BLaER1 treated with 17β-estradiol and CSF1 and Interleukin-3, amounts not matched to agents 10 nM and 100 nM (cell line): ENCODE data around the gene NLN.
"Not testable (repeated sequence)": the region's sequence is repeated elsewhere in the genome, so short reads cannot be mapped to it uniquely, and the experiment has no call there.

Source experiments
- H3K27ac ChIP-seq, 11 experiments: shearing (Covaris generic); formaldehyde crosslinking; 2 replicates each; pipeline ENCODE4 v1.8.1; 2022
- H3K27me3 ChIP-seq, 11 experiments: shearing (Covaris generic); formaldehyde crosslinking; 2 replicates each; pipeline ENCODE4 v1.8.1; 2022
- H3K36me3 ChIP-seq, 11 experiments: shearing (Covaris generic); formaldehyde crosslinking; 2 replicates each; pipeline ENCODE4 v1.8.1; 2022
- H3K4me1 ChIP-seq, 10 experiments: shearing (Covaris generic); formaldehyde crosslinking; 2 replicates each; pipeline ENCODE4 v1.8.1; 2022
- H3K4me2 ChIP-seq, 11 experiments: shearing (Covaris generic); formaldehyde crosslinking; 2 replicates each; pipeline ENCODE4 v1.8.1; 2022
- H3K4me3 ChIP-seq, 10 experiments: shearing (Covaris generic); formaldehyde crosslinking; 2 replicates each; pipeline ENCODE4 v1.8.1; 2022
- H3K9ac ChIP-seq, 11 experiments: shearing (Covaris generic); formaldehyde crosslinking; 2 replicates each; pipeline ENCODE4 v1.8.1; 2022
- H3K9me3 ChIP-seq, 11 experiments: shearing (Covaris generic); formaldehyde crosslinking; replicated peaks in 1 of 11; 2 replicates each; pipeline ENCODE4 v1.8.1; 2022
- H4K20me1 ChIP-seq, 11 experiments: shearing (Covaris generic); formaldehyde crosslinking; 2 replicates each; pipeline ENCODE4 v1.8.1; 2022
- Cebpa-rat ChIP-seq, 11 experiments: shearing (Covaris generic); IDR thresholded peaks; 2 replicates each; pipeline ENCODE4 v1.8.1; 2022

Gene NLN

GRCh38 chr5:65722575-65723403, 784 bp downstream of the NLN start:
- peak overlapping the region; percentile 75 to 97 (median 91) for H3K27ac ChIP-seq
- no peaks in the 10 kb centered on the region for H3K27me3 ChIP-seq
- H3K9me3 ChIP-seq: peaks cover 0 to 12% (median 0%) of the 10 kb centered on the region in 11 experiments; a peak in 3 of 22 replicates
- peaks cover 16 to 44% (median 27%) of the 10 kb centered on the region in 11 experiments for H3K36me3 ChIP-seq
- peaks cover 34 to 62% (median 49%) of the 10 kb centered on the region in 10 experiments for H3K4me1 ChIP-seq
- H3K9ac ChIP-seq: peak overlapping the region; percentile 88 to 97 (median 93)
- peak overlapping the region; percentile 83 to 99 (median 98) for H3K4me3 ChIP-seq
- peak overlapping the region; percentile 76 to 99 (median 91) for H3K4me2 ChIP-seq
- peaks cover 2 to 36% (median 16%) of the 10 kb centered on the region in 11 experiments; a peak in 17 of 22 replicates for H4K20me1 ChIP-seq
- no peak for TF ChIP-seq Cebpa-rat (IDR thresholded peaks at IDR 0.05)

DNA sequence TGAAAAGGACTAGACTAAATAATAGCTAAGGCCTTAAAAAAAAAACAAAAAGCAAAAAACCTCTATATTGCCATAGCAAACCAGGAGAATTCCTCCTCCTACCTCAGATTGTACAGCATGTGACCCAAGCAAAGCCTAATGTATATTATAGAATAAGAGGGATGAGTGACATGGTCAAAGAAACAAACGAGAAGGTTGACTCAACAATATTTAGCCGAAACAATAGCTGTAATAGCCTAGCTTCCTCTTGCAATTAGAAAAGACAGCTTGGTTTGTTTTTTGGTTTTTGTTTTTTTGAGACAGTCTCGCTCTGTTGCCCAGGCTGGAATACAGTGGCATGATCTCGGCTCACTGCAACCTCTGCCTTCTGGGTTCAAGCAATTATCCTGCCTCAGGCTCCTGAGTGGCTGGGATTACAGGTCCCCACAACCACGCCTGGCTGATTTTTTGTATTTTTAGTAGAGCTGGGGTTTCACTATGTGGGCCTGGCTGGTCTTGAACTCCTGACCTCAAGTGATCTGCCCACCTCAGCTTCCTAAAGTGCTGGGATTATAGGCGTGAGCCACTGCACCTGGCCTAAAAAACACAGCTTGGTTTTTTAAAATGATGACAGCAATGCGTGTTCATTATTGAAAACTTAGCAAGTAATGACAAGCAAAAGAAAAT, 5.6 kb downstream of the NLN start:
- Histone ChIP-seq H3K4me3 (peak overlapping the region in 2 of 10 experiments; percentile 32 to 98; a peak in 4 of 20 replicates), H3K9ac (peak overlapping the region in 3 of 11 experiments; percentile 37 to 65 (median 54); a peak in 5 of 22 replicates), H3K9me3 (peaks cover 0 to 12% (median 0%) of the 10 kb centered on the region in 11 experiments; a peak in 3 of 22 replicates), H3K4me2 (peak overlapping the region; percentile 7 to 87 (median 34); a peak in 14 of 22 replicates), H3K27ac (peak overlapping the region in 3 of 11 experiments; percentile 44 to 51 (median 49); a peak in 6 of 22 replicates), H3K36me3 (peaks cover 0 to 30% (median 18%) of the 10 kb centered on the region in 11 experiments; a peak in 14 of 22 replicates), H4K20me1 (peaks cover 0 to 67% (median 32%) of the 10 kb centered on the region in 11 experiments; a peak in 13 of 22 replicates), H3K27me3 (no peaks in the 10 kb centered on the region), H3K4me1 (peaks cover 21 to 81% (median 34%) of the 10 kb centered on the region in 10 experiments; a peak in 19 of 20 replicates)
- TF ChIP-seq Cebpa-rat (IDR thresholded peaks at IDR 0.05): no peak

GRCh38 chr5:65728218-65728617, 6.2 kb downstream of the NLN start:
- peaks cover 0 to 67% (median 32%) of the 10 kb centered on the region in 11 experiments; a peak in 13 of 22 replicates for H4K20me1 ChIP-seq
- H3K27ac ChIP-seq: peak overlapping the region in 3 of 11 experiments; percentile 44 to 51 (median 49); a peak in 3 of 22 replicates
- peak overlapping the region in 1 of 11 experiments; percentile 54; a peak in 1 of 22 replicates for H3K9ac ChIP-seq
- H3K36me3 ChIP-seq: peaks cover 0 to 30% (median 18%) of the 10 kb centered on the region in 11 experiments; a peak in 14 of 22 replicates
- H3K4me3 ChIP-seq: peak overlapping the region in 1 of 10 experiments; percentile 98; a peak in 1 of 20 replicates
- no peaks in the 10 kb centered on the region for H3K27me3 ChIP-seq
- no peak for TF ChIP-seq Cebpa-rat (IDR thresholded peaks at IDR 0.05)
- peaks cover 17 to 87% (median 32%) of the 10 kb centered on the region in 10 experiments; a peak in 19 of 20 replicates for H3K4me1 ChIP-seq
- H3K9me3 ChIP-seq: peaks cover 0 to 12% (median 0%) of the 10 kb centered on the region in 11 experiments; a peak in 3 of 22 replicates
- peak overlapping the region in 3 of 11 experiments; percentile 76 to 87 (median 79); a peak in 4 of 22 replicates for H3K4me2 ChIP-seq

DNA sequence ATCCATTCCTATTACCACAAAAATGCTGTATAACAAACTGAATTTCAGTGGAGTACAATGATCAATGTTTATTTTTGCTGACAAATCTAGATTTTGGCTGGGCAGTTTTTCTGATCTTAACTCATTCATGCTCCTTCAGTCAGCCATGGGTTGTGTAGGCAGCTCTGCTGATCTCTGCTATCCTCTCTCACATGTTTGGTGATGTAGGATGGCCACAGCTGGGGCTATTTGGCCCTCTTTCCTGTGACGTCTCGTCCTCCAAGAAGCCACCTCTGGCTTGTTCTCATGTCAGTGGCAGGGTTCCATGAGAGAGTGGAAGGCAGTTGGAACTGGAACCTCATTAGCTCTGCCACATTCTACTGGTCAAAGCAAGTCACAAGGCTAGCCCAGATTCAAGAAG, 8.9 kb downstream of the NLN start:
- H3K27me3 ChIP-seq: no peaks in the 10 kb centered on the region
- peak overlapping the region in 3 of 11 experiments; percentile 85 to 93 (median 92); a peak in 6 of 22 replicates for H3K27ac ChIP-seq
- no peak for TF ChIP-seq Cebpa-rat (IDR thresholded peaks at IDR 0.05)
- peaks cover 0 to 84% (median 41%) of the 10 kb centered on the region in 11 experiments; a peak in 13 of 22 replicates for H4K20me1 ChIP-seq
- H3K4me2 ChIP-seq: peak overlapping the region in 3 of 11 experiments; percentile 66 to 87 (median 79); a peak in 6 of 22 replicates
- no peaks in the 10 kb centered on the region; a peak in 1 of 22 replicates for H3K9me3 ChIP-seq
- peaks cover 0 to 27% (median 9%) of the 10 kb centered on the region in 11 experiments; a peak in 12 of 22 replicates for H3K36me3 ChIP-seq
- H3K4me1 ChIP-seq: peaks cover 13 to 97% (median 30%) of the 10 kb centered on the region in 10 experiments
- peak overlapping the region in 2 of 10 experiments; percentile 26; a peak in 2 of 20 replicates for H3K4me3 ChIP-seq
- peak overlapping the region in 2 of 11 experiments; percentile 80 to 85; a peak in 4 of 22 replicates for H3K9ac ChIP-seq

GRCh38 chr5:65732046-65732445, 10.0 kb downstream of the NLN start:
- H3K9ac ChIP-seq: peak overlapping the region in 3 of 11 experiments; percentile 73 to 85 (median 80); a peak in 6 of 22 replicates
- H3K4me1 ChIP-seq: peaks cover 12 to 97% (median 26%) of the 10 kb centered on the region in 10 experiments
- H3K27me3 ChIP-seq, H3K9me3 ChIP-seq: not testable (repeated sequence)
- peak overlapping the region in 5 of 11 experiments; percentile 18 to 93 (median 85); a peak in 8 of 22 replicates for H3K27ac ChIP-seq
- H4K20me1 ChIP-seq: peaks cover 0 to 85% (median 37%) of the 10 kb centered on the region in 11 experiments; a peak in 13 of 22 replicates
- peak overlapping the region in 7 of 11 experiments; percentile 7 to 87 (median 49); a peak in 12 of 22 replicates for H3K4me2 ChIP-seq
- peak overlapping the region in 2 of 10 experiments; percentile 26; a peak in 2 of 20 replicates for H3K4me3 ChIP-seq
- peaks cover 0 to 30% (median 9%) of the 10 kb centered on the region in 11 experiments; a peak in 11 of 22 replicates for H3K36me3 ChIP-seq

- not testable (repeated sequence) for H3K27me3 ChIP-seq, H3K9me3 ChIP-seq, H3K4me3 ChIP-seq
- H4K20me1 ChIP-seq: peaks cover 0 to 80% (median 24%) of the 10 kb centered on the region in 11 experiments; a peak in 10 of 22 replicates
- peaks cover 0 to 41% (median 9%) of the 10 kb centered on the region in 11 experiments; a peak in 13 of 22 replicates for H3K36me3 ChIP-seq
- H3K4me1 ChIP-seq: peaks cover 4 to 93% (median 17%) of the 10 kb centered on the region in 10 experiments; a peak in 17 of 20 replicates
- peak overlapping the region in 3 of 11 experiments; percentile 54 to 64 (median 63); a peak in 5 of 22 replicates for H3K9ac ChIP-seq
- H3K27ac ChIP-seq: peak overlapping the region in 4 of 11 experiments; percentile 54 to 88 (median 83); a peak in 8 of 22 replicates
- peak overlapping the region in 8 of 11 experiments; percentile 7 to 83 (median 50); a peak in 12 of 22 replicates for H3K4me2 ChIP-seq
Measured at GRCh38 chr5:65734196-65734775, 12.3 kb downstream of the NLN start.

DNA sequence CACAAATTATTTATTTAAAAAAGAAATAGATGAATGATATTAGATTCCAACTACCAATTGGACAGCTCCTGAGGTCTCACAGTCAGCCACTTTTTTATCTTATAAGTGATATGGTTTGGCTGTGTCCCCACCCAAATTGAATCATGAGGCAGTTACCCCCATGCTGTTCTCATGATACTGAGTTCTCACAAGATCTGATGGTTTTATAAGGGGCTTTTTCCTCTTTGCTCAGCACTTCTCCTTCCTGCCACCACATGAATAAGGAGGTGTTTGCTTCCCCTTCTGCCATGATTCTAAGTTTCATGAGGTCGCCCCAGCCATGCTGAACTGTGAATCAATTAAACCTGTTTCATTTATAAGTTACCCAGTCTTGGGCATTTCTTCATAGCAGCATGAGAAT, 12.9 kb downstream of the NLN start:
- no peaks in the 10 kb centered on the region for H3K27me3 ChIP-seq
- H3K4me1 ChIP-seq: peaks cover 4 to 93% (median 17%) of the 10 kb centered on the region in 10 experiments; a peak in 17 of 20 replicates
- H4K20me1 ChIP-seq: peaks cover 0 to 80% (median 21%) of the 10 kb centered on the region in 11 experiments; a peak in 11 of 22 replicates
- H3K9ac ChIP-seq: peak overlapping the region in 3 of 11 experiments; percentile 54 to 65 (median 64); a peak in 6 of 22 replicates
- peaks cover 0 to 5% (median 0%) of the 10 kb centered on the region in 11 experiments; a peak in 1 of 22 replicates for H3K9me3 ChIP-seq
- H3K4me2 ChIP-seq: peak overlapping the region in 8 of 11 experiments; percentile 7 to 83 (median 50); a peak in 11 of 22 replicates
- peaks cover 0 to 39% (median 6%) of the 10 kb centered on the region in 11 experiments; a peak in 12 of 22 replicates for H3K36me3 ChIP-seq
- peak overlapping the region in 4 of 11 experiments; percentile 54 to 88 (median 83); a peak in 8 of 22 replicates for H3K27ac ChIP-seq
- no peak for TF ChIP-seq Cebpa-rat (IDR thresholded peaks at IDR 0.05)
- H3K4me3 ChIP-seq: no peak overlapping the region
